ENCODE data around the gene DCUN1D2.

Gene DCUN1D2

GRCh38 chr13:113506871-113507388, 16.4 kb upstream of the DCUN1D2 start:
- H3K27me3 ChIP-seq (replicated peaks; ENCODE audit: control insufficient read depth, insufficient read depth, low read length, poor library complexity, severe bottlenecking): no peaks in the 10 kb centered on the region
- no peak overlapping the region for H3K27ac ChIP-seq (ENCODE audit: insufficient read depth, low read length, poor library complexity, severe bottlenecking)
- H3K36me3 ChIP-seq (ENCODE audit: control insufficient read depth, insufficient read depth, low read length): peaks cover 25% of the 10 kb centered on the region
- DNase-seq: no peak
- no peaks in the 10 kb centered on the region for H3K4me1 ChIP-seq (ENCODE audit: control insufficient read depth, insufficient read depth, low read length, poor library complexity, severe bottlenecking)
- H3K4me3 ChIP-seq (ENCODE audit: insufficient read depth, low read depth, low read length, poor library complexity, severe bottlenecking): no peak overlapping the region
- H3K9me3 ChIP-seq (ENCODE audit: control insufficient read depth, low read length): no peaks in the 10 kb centered on the region

- Histone ChIP-seq H3K36me3 (ENCODE audit: control insufficient read depth, insufficient read depth, low read length) (peaks cover 28% of the 10 kb centered on the region), H3K4me3 (ENCODE audit: insufficient read depth, low read depth, low read length, poor library complexity, severe bottlenecking) (no peak overlapping the region), H3K4me1 (ENCODE audit: control insufficient read depth, insufficient read depth, low read length, poor library complexity, severe bottlenecking) (no peaks in the 10 kb centered on the region), H3K27ac (ENCODE audit: insufficient read depth, low read length, poor library complexity, severe bottlenecking) (no peak overlapping the region), H3K27me3 (replicated peaks; ENCODE audit: control insufficient read depth, insufficient read depth, low read length, poor library complexity, severe bottlenecking) (no peaks in the 10 kb centered on the region), H3K9me3 (ENCODE audit: control insufficient read depth, low read length) (no peaks in the 10 kb centered on the region)
- DNase-seq: no peak
These were observed 15.6 kb upstream of the DCUN1D2 start for GRCh38 chr13:113506025-113506685.

GRCh38 chr13:113502686-113503085, 12.2 kb upstream of the DCUN1D2 start:
- Histone ChIP-seq H3K27ac (ENCODE audit: insufficient read depth, low read length, poor library complexity, severe bottlenecking) (no peak overlapping the region), H3K9me3 (ENCODE audit: control insufficient read depth, low read length) (no peaks in the 10 kb centered on the region), H3K36me3 (ENCODE audit: control insufficient read depth, insufficient read depth, low read length) (peaks cover 41% of the 10 kb centered on the region), H3K4me3 (ENCODE audit: insufficient read depth, low read depth, low read length, poor library complexity, severe bottlenecking) (no peak overlapping the region), H3K27me3 (replicated peaks; ENCODE audit: control insufficient read depth, insufficient read depth, low read length, poor library complexity, severe bottlenecking) (no peaks in the 10 kb centered on the region), H3K4me1 (ENCODE audit: control insufficient read depth, insufficient read depth, low read length, poor library complexity, severe bottlenecking) (no peaks in the 10 kb centered on the region)
- no peak for DNase-seq

GRCh38 chr13:113500530-113501265, 10.2 kb upstream of the DCUN1D2 start:
- Histone ChIP-seq H3K9me3 (ENCODE audit: control insufficient read depth, low read length) (no peaks in the 10 kb centered on the region), H3K27ac (ENCODE audit: insufficient read depth, low read length, poor library complexity, severe bottlenecking) (no peak overlapping the region), H3K27me3 (replicated peaks; ENCODE audit: control insufficient read depth, insufficient read depth, low read length, poor library complexity, severe bottlenecking) (no peaks in the 10 kb centered on the region), H3K36me3 (ENCODE audit: control insufficient read depth, insufficient read depth, low read length) (peaks cover 51% of the 10 kb centered on the region), H3K4me3 (ENCODE audit: insufficient read depth, low read depth, low read length, poor library complexity, severe bottlenecking) (no peak overlapping the region), H3K4me1 (ENCODE audit: control insufficient read depth, insufficient read depth, low read length, poor library complexity, severe bottlenecking) (no peaks in the 10 kb centered on the region)
- no peak for DNase-seq

- Histone ChIP-seq H3K9me3 (ENCODE audit: control insufficient read depth, low read length) (no peaks in the 10 kb centered on the region), H3K36me3 (ENCODE audit: control insufficient read depth, insufficient read depth, low read length) (peaks cover 54% of the 10 kb centered on the region), H3K4me3 (ENCODE audit: insufficient read depth, low read depth, low read length, poor library complexity, severe bottlenecking) (no peak overlapping the region), H3K27me3 (replicated peaks; ENCODE audit: control insufficient read depth, insufficient read depth, low read length, poor library complexity, severe bottlenecking) (no peaks in the 10 kb centered on the region), H3K27ac (ENCODE audit: insufficient read depth, low read length, poor library complexity, severe bottlenecking) (no peak overlapping the region), H3K4me1 (ENCODE audit: control insufficient read depth, insufficient read depth, low read length, poor library complexity, severe bottlenecking) (no peaks in the 10 kb centered on the region)
- DNase-seq: no peak
These were observed 9.4 kb upstream of the DCUN1D2 start for GRCh38 chr13:113499936-113500335.

- no peak for DNase-seq
- H3K27ac ChIP-seq (ENCODE audit: insufficient read depth, low read length, poor library complexity, severe bottlenecking): no peak overlapping the region
- peaks cover 54% of the 10 kb centered on the region for H3K36me3 ChIP-seq (ENCODE audit: control insufficient read depth, insufficient read depth, low read length)
- no peaks in the 10 kb centered on the region for H3K4me1 ChIP-seq (ENCODE audit: control insufficient read depth, insufficient read depth, low read length, poor library complexity, severe bottlenecking)
- H3K27me3 ChIP-seq (replicated peaks; ENCODE audit: control insufficient read depth, insufficient read depth, low read length, poor library complexity, severe bottlenecking): no peaks in the 10 kb centered on the region
- no peaks in the 10 kb centered on the region for H3K9me3 ChIP-seq (ENCODE audit: control insufficient read depth, low read length)
- H3K4me3 ChIP-seq (ENCODE audit: insufficient read depth, low read depth, low read length, poor library complexity, severe bottlenecking): no peak overlapping the region
These were observed 8.4 kb upstream of the DCUN1D2 start for GRCh38 chr13:113498905-113499304.

- Histone ChIP-seq H3K36me3 (ENCODE audit: control insufficient read depth, insufficient read depth, low read length) (peaks cover 47% of the 10 kb centered on the region), H3K4me3 (ENCODE audit: insufficient read depth, low read depth, low read length, poor library complexity, severe bottlenecking) (no peak overlapping the region)
These were observed 6.7 kb upstream of the DCUN1D2 start for GRCh38 chr13:113497217-113497616.

GRCh38 chr13:113495494-113496210, 5.1 kb upstream of the DCUN1D2 start:
- H3K4me3 ChIP-seq (ENCODE audit: insufficient read depth, low read depth, low read length, poor library complexity, severe bottlenecking): no peak overlapping the region
- no peaks in the 10 kb centered on the region for H3K9me3 ChIP-seq (ENCODE audit: control insufficient read depth, low read length)
- DNase-seq: no peak
- peaks cover 37% of the 10 kb centered on the region for H3K36me3 ChIP-seq (ENCODE audit: control insufficient read depth, insufficient read depth, low read length)
- H3K27me3 ChIP-seq (replicated peaks; ENCODE audit: control insufficient read depth, insufficient read depth, low read length, poor library complexity, severe bottlenecking): no peaks in the 10 kb centered on the region
- H3K4me1 ChIP-seq (ENCODE audit: control insufficient read depth, insufficient read depth, low read length, poor library complexity, severe bottlenecking): peaks cover 9% of the 10 kb centered on the region
- no peak overlapping the region for H3K27ac ChIP-seq (ENCODE audit: insufficient read depth, low read length, poor library complexity, severe bottlenecking)

More at GRCh38 chr13:113497217-113497616, 6.7 kb upstream of the DCUN1D2 start:
- Histone ChIP-seq H3K4me1 (ENCODE audit: control insufficient read depth, insufficient read depth, low read length, poor library complexity, severe bottlenecking) (no peaks in the 10 kb centered on the region), H3K27me3 (replicated peaks; ENCODE audit: control insufficient read depth, insufficient read depth, low read length, poor library complexity, severe bottlenecking) (no peaks in the 10 kb centered on the region), H3K27ac (ENCODE audit: insufficient read depth, low read length, poor library complexity, severe bottlenecking) (no peak overlapping the region), H3K9me3 (ENCODE audit: control insufficient read depth, low read length) (no peaks in the 10 kb centered on the region)
- DNase-seq: no peak

GRCh38 chr13:113493315-113493951, 2.9 kb upstream of the DCUN1D2 start:
- no peaks in the 10 kb centered on the region for H3K9me3 ChIP-seq (ENCODE audit: control insufficient read depth, low read length)
- no peaks in the 10 kb centered on the region for H3K27me3 ChIP-seq (replicated peaks; ENCODE audit: control insufficient read depth, insufficient read depth, low read length, poor library complexity, severe bottlenecking)
- H3K4me3 ChIP-seq (ENCODE audit: insufficient read depth, low read depth, low read length, poor library complexity, severe bottlenecking): no peak overlapping the region
- H3K4me1 ChIP-seq (ENCODE audit: control insufficient read depth, insufficient read depth, low read length, poor library complexity, severe bottlenecking): peaks cover 19% of the 10 kb centered on the region
- no peak overlapping the region for H3K27ac ChIP-seq (ENCODE audit: insufficient read depth, low read length, poor library complexity, severe bottlenecking)
- peaks cover 20% of the 10 kb centered on the region for H3K36me3 ChIP-seq (ENCODE audit: control insufficient read depth, insufficient read depth, low read length)
- no peak for DNase-seq
